Mucosa of descending colon (tissue), 3 donors: ENCODE results near the gene PRCD. TPM values are rescaled to one million over a fixed set of nuclear protein-coding genes. Genes with fewer than 3 reads are reported as not detected.
A peak's percentile ranks its signal among the peaks of the same experiment; 100 is the strongest.

ENCODE experiments used
- ATAC-seq: fragments of 200-7000 bp; cut with Tn5 transposase; one replicate; pipeline ENCODE4 v1.9.1; 2020; ENCODE audit warnings: mild to moderate bottlenecking, moderate library complexity
- DNase-seq, 3 donors: peaks; one replicate each; pipeline ENCODE4 v3.0.0-alpha.2; 2020
- H3K36me3 ChIP-seq: fragments of 200-600 bp; one replicate; pipeline ENCODE4 v1.8.0; 2021; ENCODE audit warnings: low read depth, mild to moderate bottlenecking
- H3K4me1 ChIP-seq: fragments of 200-600 bp; one replicate; pipeline ENCODE4 v1.8.0; 2021; ENCODE audit warnings: low read depth, mild to moderate bottlenecking
- H3K4me3 ChIP-seq: fragments of 200-600 bp; one replicate; pipeline ENCODE4 v1.8.0; 2021; ENCODE audit warnings: mild to moderate bottlenecking
- H3K9me3 ChIP-seq: fragments of 200-600 bp; one replicate; pipeline ENCODE4 v1.8.0; 2021; ENCODE audit warnings: mild to moderate bottlenecking
- CTCF ChIP-seq: fragments of 200-600 bp; IDR thresholded peaks from one replicate; pipeline ENCODE4 v1.8.0; 2022; ENCODE audit warnings: antibody characterized with exemption, mild to moderate bottlenecking
- intact Hi-C, 2 donors: fragments of 100-400 bp; cut with DNase I in 1 of 2; cut with micrococcal nuclease in 1 of 2; formaldehyde crosslinking; loops; one replicate each; pipeline versions ENCODE4 v1.11.0 to v1.11.1; 2022; cut with DNase I, micrococcal nuclease
- total RNA-seq, 3 donors: library from RNA; stranded (reverse); fragmentation: NEBNext Ultra II Directional in 2 of 3; extraction: Animal tissue kit (Norgen Biotek cat#: 25700) in 2 of 3; gene quantifications; one replicate each; pipeline versions ENCODE4 v1.2.1 to v1.2.4, GENCODE V29; 2021 to 2023
- donor health status: DM: no; HTN: no; CAD: no; lungs with moderate emphysema.
- donor health status: DM: no; HTN: no; CAD: no.
- donor health status: DM: no; HTN: yes; CAD: no.

The PRCD gene
- total RNA-seq, 3 donors from 2014 or later: 1.0 to 4.8 (median 1.6) TPM

- TF ChIP-seq CTCF: no peak
- Histone ChIP-seq H3K4me3 (no peak overlapping the region), H3K4me1 (peaks cover 3% of the 10 kb centered on the region), H3K36me3 (no peaks in the 10 kb centered on the region), H3K9me3 (no peaks in the 10 kb centered on the region)
- intact Hi-C loops: no loop called here
- DNase-seq: peak in 1 of 3 donors; percentile 29
- ATAC-seq: peak; percentile 87
These were observed 38.5 kb downstream of the PRCD start for GRCh38 chr17:76578376-76578775.

- intact Hi-C loops: no loop called here
- DNase-seq (no peak), ATAC-seq (no peak)
These were observed 39.4 kb downstream of the PRCD start for GRCh38 chr17:76579281-76579680.

GRCh38 chr17:76581515-76581914 is 41.7 kb downstream of the PRCD start:
- DNase-seq (no peak), ATAC-seq (no peak)
- TF ChIP-seq CTCF: no peak
- peaks cover 17% of the 10 kb centered on the region for H3K4me1 ChIP-seq
- H3K36me3 ChIP-seq: no peaks in the 10 kb centered on the region
- H3K4me3 ChIP-seq: no peak overlapping the region
- H3K9me3 ChIP-seq: no peaks in the 10 kb centered on the region
- intact Hi-C loops: no loop called here

More at GRCh38 chr17:76579281-76579680, 39.4 kb downstream of the PRCD start:
- Histone ChIP-seq H3K4me3 (no peak overlapping the region), H3K4me1 (peaks cover 3% of the 10 kb centered on the region), H3K9me3 (no peaks in the 10 kb centered on the region), H3K36me3 (no peaks in the 10 kb centered on the region)
- TF ChIP-seq CTCF: no peak

GRCh38 chr17:76582660-76583059 is 42.8 kb downstream of the PRCD start:
- H3K9me3 ChIP-seq: no peaks in the 10 kb centered on the region
- intact Hi-C loops: no loop called here
- H3K4me3 ChIP-seq: no peak overlapping the region
- H3K36me3 ChIP-seq: no peaks in the 10 kb centered on the region
- peaks cover 17% of the 10 kb centered on the region for H3K4me1 ChIP-seq
- TF ChIP-seq CTCF: no peak
- DNase-seq (no peak), ATAC-seq (no peak)

- no peak for ATAC-seq
- no peak overlapping the region for H3K4me3 ChIP-seq
- TF ChIP-seq CTCF: no peak
- intact Hi-C loops: no loop called here
- H3K4me1 ChIP-seq: peaks cover 14% of the 10 kb centered on the region
- H3K9me3 ChIP-seq: no peaks in the 10 kb centered on the region
- no peak for DNase-seq
- H3K36me3 ChIP-seq: no peaks in the 10 kb centered on the region
These were observed 44.7 kb downstream of the PRCD start for GRCh38 chr17:76584427-76585032.
